ENCODE data around the gene TRIM56. TPM values are rescaled to one million over a fixed set of nuclear protein-coding genes. Genes with fewer than 3 reads are reported as not detected.

The TRIM56 gene
- total and polyA plus RNA-seq, 2 of the 13 experiments (the other 11 are each of a cell fraction or from before 2014, with no cell fraction given), result 3.2 to 7.1 TPM

DNA sequence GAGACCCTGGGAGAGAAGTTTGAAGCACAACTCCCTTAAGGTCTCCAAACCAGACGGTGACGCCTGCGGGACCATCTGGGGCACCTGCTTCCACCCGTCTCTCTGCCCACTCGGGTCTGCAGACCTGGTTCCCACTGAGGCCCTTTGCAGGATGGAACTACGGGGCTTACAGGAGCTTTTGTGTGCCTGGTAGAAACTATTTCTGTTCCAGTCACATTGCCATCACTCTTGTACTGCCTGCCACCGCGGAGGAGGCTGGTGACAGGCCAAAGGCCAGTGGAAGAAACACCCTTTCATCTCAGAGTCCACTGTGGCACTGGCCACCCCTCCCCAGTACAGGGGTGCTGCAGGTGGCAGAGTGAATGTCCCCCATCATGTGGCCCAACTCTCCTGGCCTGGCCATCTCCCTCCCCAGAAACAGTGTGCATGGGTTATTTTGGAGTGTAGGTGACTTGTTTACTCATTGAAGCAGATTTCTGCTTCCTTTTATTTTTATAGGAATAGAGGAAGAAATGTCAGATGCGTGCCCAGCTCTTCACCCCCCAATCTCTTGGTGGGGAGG, 52.5 kb downstream of the TRIM56 start (continued):
- TF ChIP-seq, protein P1, sequence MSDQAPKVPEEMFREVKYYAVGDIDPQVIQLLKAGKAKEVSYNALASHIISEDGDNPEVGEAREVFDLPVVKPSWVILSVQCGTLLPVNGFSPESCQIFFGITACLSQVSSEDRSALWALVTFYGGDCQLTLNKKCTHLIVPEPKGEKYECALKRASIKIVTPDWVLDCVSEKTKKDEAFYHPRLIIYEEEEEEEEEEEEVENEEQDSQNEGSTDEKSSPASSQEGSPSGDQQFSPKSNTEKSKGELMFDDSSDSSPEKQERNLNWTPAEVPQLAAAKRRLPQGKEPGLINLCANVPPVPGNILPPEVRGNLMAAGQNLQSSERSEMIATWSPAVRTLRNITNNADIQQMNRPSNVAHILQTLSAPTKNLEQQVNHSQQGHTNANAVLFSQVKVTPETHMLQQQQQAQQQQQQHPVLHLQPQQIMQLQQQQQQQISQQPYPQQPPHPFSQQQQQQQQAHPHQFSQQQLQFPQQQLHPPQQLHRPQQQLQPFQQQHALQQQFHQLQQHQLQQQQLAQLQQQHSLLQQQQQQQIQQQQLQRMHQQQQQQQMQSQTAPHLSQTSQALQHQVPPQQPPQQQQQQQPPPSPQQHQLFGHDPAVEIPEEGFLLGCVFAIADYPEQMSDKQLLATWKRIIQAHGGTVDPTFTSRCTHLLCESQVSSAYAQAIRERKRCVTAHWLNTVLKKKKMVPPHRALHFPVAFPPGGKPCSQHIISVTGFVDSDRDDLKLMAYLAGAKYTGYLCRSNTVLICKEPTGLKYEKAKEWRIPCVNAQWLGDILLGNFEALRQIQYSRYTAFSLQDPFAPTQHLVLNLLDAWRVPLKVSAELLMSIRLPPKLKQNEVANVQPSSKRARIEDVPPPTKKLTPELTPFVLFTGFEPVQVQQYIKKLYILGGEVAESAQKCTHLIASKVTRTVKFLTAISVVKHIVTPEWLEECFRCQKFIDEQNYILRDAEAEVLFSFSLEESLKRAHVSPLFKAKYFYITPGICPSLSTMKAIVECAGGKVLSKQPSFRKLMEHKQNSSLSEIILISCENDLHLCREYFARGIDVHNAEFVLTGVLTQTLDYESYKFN (CRISPR knock-in tag; conservative IDR thresholded peaks at IDR 0.05), result peak; percentile 25; the same call in 1 of the 2 replicates
- TF ChIP-seq ZNF607 (CRISPR knock-in tag; IDR thresholded peaks at IDR 0.05; ENCODE audit: borderline replicate concordance), result peak; percentile 54; the same call in 1 of the 2 replicates
- TF ChIP-seq ZNF878 (CRISPR knock-in tag; IDR thresholded peaks at IDR 0.05), result peak; percentile 59; the same call in 1 of the 2 replicates
- TF ChIP-seq, protein P2, sequence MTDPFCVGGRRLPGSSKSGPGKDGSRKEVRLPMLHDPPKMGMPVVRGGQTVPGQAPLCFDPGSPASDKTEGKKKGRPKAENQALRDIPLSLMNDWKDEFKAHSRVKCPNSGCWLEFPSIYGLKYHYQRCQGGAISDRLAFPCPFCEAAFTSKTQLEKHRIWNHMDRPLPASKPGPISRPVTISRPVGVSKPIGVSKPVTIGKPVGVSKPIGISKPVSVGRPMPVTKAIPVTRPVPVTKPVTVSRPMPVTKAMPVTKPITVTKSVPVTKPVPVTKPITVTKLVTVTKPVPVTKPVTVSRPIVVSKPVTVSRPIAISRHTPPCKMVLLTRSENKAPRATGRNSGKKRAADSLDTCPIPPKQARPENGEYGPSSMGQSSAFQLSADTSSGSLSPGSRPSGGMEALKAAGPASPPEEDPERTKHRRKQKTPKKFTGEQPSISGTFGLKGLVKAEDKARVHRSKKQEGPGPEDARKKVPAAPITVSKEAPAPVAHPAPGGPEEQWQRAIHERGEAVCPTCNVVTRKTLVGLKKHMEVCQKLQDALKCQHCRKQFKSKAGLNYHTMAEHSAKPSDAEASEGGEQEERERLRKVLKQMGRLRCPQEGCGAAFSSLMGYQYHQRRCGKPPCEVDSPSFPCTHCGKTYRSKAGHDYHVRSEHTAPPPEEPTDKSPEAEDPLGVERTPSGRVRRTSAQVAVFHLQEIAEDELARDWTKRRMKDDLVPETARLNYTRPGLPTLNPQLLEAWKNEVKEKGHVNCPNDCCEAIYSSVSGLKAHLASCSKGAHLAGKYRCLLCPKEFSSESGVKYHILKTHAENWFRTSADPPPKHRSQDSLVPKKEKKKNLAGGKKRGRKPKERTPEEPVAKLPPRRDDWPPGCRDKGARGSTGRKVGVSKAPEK (CRISPR knock-in tag; IDR thresholded peaks at IDR 0.05; ENCODE audit: borderline replicate concordance), result no peak
- TF ChIP-seq ZBED4 (CRISPR knock-in tag; IDR thresholded peaks at IDR 0.05; ENCODE audit: borderline replicate concordance), result peak; percentile 7; the same call in 1 of the 2 replicates
- TF ChIP-seq KMT2B (CRISPR knock-in tag; IDR thresholded peaks at IDR 0.05), result no peak
- no peak for TF ChIP-seq RCOR2 (CRISPR knock-in tag; IDR thresholded peaks at IDR 0.05)
- TF ChIP-seq POLR2AphosphoS2 (IDR thresholded peaks at IDR 0.05; ENCODE audit: low read depth, low read length), result 0 out of 2 replicates have a peak, but pooled peaks have one; percentile 29
- TF ChIP-seq AGO1 (IDR thresholded peaks at IDR 0.05; ENCODE audit: low read depth, low read length, poor library complexity, severe bottlenecking), result peak; percentile 35
- TF ChIP-seq SALL1 (CRISPR knock-in tag; IDR thresholded peaks at IDR 0.05), result peak; percentile 10; the same call in 1 of the 2 replicates
- peak in 1 of 2 experiments; percentile 77; a peak in 2 of 4 replicates for TF ChIP-seq POLR2A (IDR thresholded peaks at IDR 0.05; ENCODE audit: insufficient read depth in 1 of 2, low read depth in 2 of 2, low read length in 2 of 2)
